Measurements from ENCODE around the gene STK32B.
"Not testable (repeated sequence)": the region's sequence is repeated elsewhere in the genome, so short reads cannot be mapped to it uniquely, and the experiment has no call there.

The STK32B gene

GRCh38 chr4:5395781-5396180, 344.5 kb downstream of the STK32B start:
- DNase-seq (ENCODE audit: low read depth), result no peak

GRCh38 chr4:5398056-5398455, 346.8 kb downstream of the STK32B start:
- DNase-seq (ENCODE audit: low read depth), result no peak

- no peak for DNase-seq (ENCODE audit: low read depth)
Measured at GRCh38 chr4:5399124-5399523, 347.8 kb downstream of the STK32B start.

GRCh38 chr4:5399790-5400421, 348.6 kb downstream of the STK32B start:
- DNase-seq (ENCODE audit: low read depth), result no peak

- no peak for DNase-seq (ENCODE audit: low read depth)
Measured at GRCh38 chr4:5403746-5404497, 352.6 kb downstream of the STK32B start.

- DNase-seq (ENCODE audit: low read depth), result no peak
Measured at GRCh38 chr4:5409237-5409636, 358.0 kb downstream of the STK32B start.

GRCh38 chr4:5409972-5410618, 358.8 kb downstream of the STK32B start:
- no peak for DNase-seq (ENCODE audit: low read depth)

GRCh38 chr4:5412296-5412695, 361.0 kb downstream of the STK32B start:
- no peak for DNase-seq (ENCODE audit: low read depth)

GRCh38 chr4:5412751-5413150, 361.5 kb downstream of the STK32B start:
- no peak for DNase-seq (ENCODE audit: low read depth)

- no peak for DNase-seq (ENCODE audit: low read depth)
Measured at GRCh38 chr4:5416637-5417036, 365.4 kb downstream of the STK32B start.

- DNase-seq (ENCODE audit: low read depth), result no peak
Measured at GRCh38 chr4:5420266-5420665, 369.0 kb downstream of the STK32B start.

- no peak for DNase-seq (ENCODE audit: low read depth)
Measured at GRCh38 chr4:5421416-5421815, 370.1 kb downstream of the STK32B start.

- no peak for DNase-seq (ENCODE audit: low read depth)
Measured at GRCh38 chr4:5422195-5422594, 370.9 kb downstream of the STK32B start.

GRCh38 chr4:5423670-5424069, 372.4 kb downstream of the STK32B start:
- no peak for DNase-seq (ENCODE audit: low read depth)

- DNase-seq (ENCODE audit: low read depth), result no peak
Measured at GRCh38 chr4:5424211-5424610, 372.9 kb downstream of the STK32B start.

GRCh38 chr4:5424901-5425300, 373.6 kb downstream of the STK32B start:
- DNase-seq (ENCODE audit: low read depth), result no peak

- no peak for DNase-seq (ENCODE audit: low read depth)
Measured at GRCh38 chr4:5429747-5430146, 378.5 kb downstream of the STK32B start.

GRCh38 chr4:5433196-5433595, 381.9 kb downstream of the STK32B start:
- DNase-seq (ENCODE audit: low read depth), result no peak

- DNase-seq (ENCODE audit: low read depth), result no peak
Measured at GRCh38 chr4:5435201-5435600, 383.9 kb downstream of the STK32B start.

GRCh38 chr4:5435823-5436222, 384.5 kb downstream of the STK32B start:
- no peak for DNase-seq (ENCODE audit: low read depth)

GRCh38 chr4:5443976-5444802, 392.9 kb downstream of the STK32B start:
- DNase-seq (ENCODE audit: low read depth), result not testable (repeated sequence)

- DNase-seq (ENCODE audit: low read depth), result no peak
Measured at GRCh38 chr4:5444918-5445517, 393.7 kb downstream of the STK32B start.
